Breast epithelium (tissue), 3 donors: ENCODE data around the gene TUBA4A.

Source experiments
- CTCF ChIP-seq, 3 donors: fragments of 450-650 bp; IDR thresholded peaks; one replicate each; pipeline ENCODE4 v1.5.1; 2016 to 2017; ENCODE audit warnings: antibody characterized with exemption in 3 of 3, mild to moderate bottlenecking in 3 of 3, moderate library complexity in 3 of 3
- POLR2A ChIP-seq: fragments of 450-650 bp; IDR thresholded peaks from one replicate; pipeline ENCODE4 v1.6.1; 2016; ENCODE audit warnings: antibody characterized with exemption, mild to moderate bottlenecking, moderate library complexity

DNA sequence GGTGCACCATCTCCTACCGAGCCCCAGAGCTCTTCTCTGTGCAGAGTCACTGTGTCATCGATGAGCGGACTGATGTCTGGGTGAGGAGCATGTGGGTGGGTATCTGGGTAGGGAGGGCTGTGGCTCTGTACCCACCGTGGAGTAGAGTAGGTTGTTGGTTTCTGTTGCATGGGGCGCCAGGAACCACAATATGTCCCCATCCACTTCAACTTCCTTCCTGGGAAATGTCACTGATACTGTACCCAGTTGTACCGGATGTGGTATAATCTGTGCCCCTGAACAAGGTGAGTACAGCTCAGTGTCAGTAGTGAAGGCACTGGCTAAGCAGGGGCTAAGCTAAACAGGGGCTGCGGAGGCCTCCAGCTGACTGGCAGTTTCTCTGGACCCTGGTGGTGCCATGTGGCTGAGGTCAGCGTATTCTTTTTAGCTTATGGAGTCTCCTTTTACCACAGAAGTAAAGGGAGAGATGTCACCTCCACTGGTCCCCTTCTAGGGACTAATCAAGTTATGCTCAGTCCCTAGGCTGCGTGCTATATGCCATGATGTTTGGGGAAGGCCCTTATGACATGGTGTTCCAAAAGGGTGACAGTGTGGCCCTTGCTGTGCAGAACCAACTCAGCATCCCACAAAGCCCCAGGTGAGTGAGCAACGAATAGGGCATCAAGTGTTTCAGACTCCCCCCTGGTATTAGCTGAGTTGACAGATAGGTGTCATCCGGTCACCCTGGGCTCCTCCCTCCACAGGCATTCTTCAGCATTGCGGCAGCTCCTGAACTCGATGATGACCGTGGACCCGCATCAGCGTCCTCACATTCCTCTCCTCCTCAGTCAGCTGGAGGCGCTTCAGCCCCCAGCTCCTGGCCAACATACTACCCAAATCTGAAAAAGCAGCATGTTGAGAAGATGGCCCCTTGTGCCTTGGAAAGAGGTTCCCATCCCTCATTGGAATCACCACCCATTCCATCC, 5.8 kb downstream of the TUBA4A start:
- TF ChIP-seq POLR2A: no peak
- no peak for TF ChIP-seq CTCF (IDR thresholded peaks at IDR 0.05)
